Effector memory CD4-positive, alpha-beta T cell (primary cell): Measurements from ENCODE around the gene ZNF384.
"Not testable (repeated sequence)": the region's sequence is repeated elsewhere in the genome, so short reads cannot be mapped to it uniquely, and the experiment has no call there.

Source experiments
- DNase-seq, 3 donors: peaks; one replicate each; pipeline ENCODE4 v3.0.0-alpha.2; 2020
- H3K27ac ChIP-seq: 2 replicates; pipeline ENCODE4 v1.7.0; 2013; ENCODE audit warnings: mild to moderate bottlenecking, low read length, moderate library complexity; ENCODE audit not compliant: insufficient read depth, poor library complexity, severe bottlenecking
- H3K27me3 ChIP-seq: replicated peaks from 2 replicates; pipeline ENCODE4 v1.7.0; 2013; ENCODE audit warnings: mild to moderate bottlenecking, low read length; ENCODE audit not compliant: insufficient read depth, control insufficient read depth, poor library complexity, severe bottlenecking
- H3K36me3 ChIP-seq: 2 replicates; pipeline ENCODE4 v1.7.0; 2013; ENCODE audit warnings: mild to moderate bottlenecking, low read length, moderate library complexity; ENCODE audit not compliant: control insufficient read depth, insufficient read depth
- H3K4me1 ChIP-seq: 2 replicates; pipeline ENCODE4 v1.7.0; 2013; ENCODE audit warnings: low read length, mild to moderate bottlenecking; ENCODE audit not compliant: control insufficient read depth, insufficient read depth, poor library complexity, severe bottlenecking
- H3K4me3 ChIP-seq: 2 replicates; pipeline ENCODE4 v1.7.0; 2013; ENCODE audit warnings: low read length, low read depth, mild to moderate bottlenecking; ENCODE audit not compliant: insufficient read depth, poor library complexity, severe bottlenecking
- H3K9me3 ChIP-seq: 2 replicates; pipeline ENCODE4 v1.7.0; 2013; ENCODE audit warnings: mild to moderate bottlenecking, low read length, moderate library complexity; ENCODE audit not compliant: control insufficient read depth

The ZNF384 gene

GRCh38 chr12:6722863-6723262, 33.7 kb upstream of the ZNF384 start:
- no peak for DNase-seq
- Histone ChIP-seq H3K36me3 (peaks cover 3% of the 10 kb centered on the region), H3K9me3 (no peaks in the 10 kb centered on the region), H3K4me3 (no peak overlapping the region), H3K27ac (no peak overlapping the region), H3K4me1 (peaks cover 8% of the 10 kb centered on the region), H3K27me3 (no peaks in the 10 kb centered on the region)

DNA sequence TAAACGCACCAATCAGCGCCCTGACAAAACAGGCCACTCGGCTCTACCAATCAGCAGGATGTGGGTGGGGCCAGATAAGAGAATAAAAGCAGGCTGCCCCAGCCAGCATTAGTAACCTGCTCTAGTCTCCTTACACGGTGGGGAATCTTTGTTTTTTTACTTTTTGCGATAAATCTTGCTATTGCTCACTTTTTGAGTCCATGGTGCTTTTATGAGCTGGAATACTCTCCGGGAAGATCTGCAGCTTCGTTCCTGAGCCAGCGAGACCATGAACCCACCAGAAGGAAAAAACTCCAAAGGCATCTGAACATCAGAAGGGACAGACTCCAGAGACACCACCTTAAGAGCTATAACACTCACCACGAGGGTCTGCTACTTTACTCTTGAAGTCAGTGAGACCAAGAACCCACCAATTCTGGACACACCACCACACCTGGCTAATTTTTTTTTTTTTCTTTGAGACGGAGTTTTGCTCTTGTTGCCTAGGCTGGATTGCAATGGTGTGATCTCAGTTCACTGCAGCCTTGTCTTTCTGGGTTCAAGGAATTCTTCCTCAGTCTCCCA, 27.8 kb upstream of the ZNF384 start:
- no peak overlapping the region for H3K27ac ChIP-seq
- no peaks in the 10 kb centered on the region for H3K9me3 ChIP-seq
- H3K4me3 ChIP-seq, result no peak overlapping the region
- DNase-seq, result no peak
- no peaks in the 10 kb centered on the region for H3K36me3 ChIP-seq
- no peaks in the 10 kb centered on the region for H3K27me3 ChIP-seq
- H3K4me1 ChIP-seq, result no peaks in the 10 kb centered on the region

DNA sequence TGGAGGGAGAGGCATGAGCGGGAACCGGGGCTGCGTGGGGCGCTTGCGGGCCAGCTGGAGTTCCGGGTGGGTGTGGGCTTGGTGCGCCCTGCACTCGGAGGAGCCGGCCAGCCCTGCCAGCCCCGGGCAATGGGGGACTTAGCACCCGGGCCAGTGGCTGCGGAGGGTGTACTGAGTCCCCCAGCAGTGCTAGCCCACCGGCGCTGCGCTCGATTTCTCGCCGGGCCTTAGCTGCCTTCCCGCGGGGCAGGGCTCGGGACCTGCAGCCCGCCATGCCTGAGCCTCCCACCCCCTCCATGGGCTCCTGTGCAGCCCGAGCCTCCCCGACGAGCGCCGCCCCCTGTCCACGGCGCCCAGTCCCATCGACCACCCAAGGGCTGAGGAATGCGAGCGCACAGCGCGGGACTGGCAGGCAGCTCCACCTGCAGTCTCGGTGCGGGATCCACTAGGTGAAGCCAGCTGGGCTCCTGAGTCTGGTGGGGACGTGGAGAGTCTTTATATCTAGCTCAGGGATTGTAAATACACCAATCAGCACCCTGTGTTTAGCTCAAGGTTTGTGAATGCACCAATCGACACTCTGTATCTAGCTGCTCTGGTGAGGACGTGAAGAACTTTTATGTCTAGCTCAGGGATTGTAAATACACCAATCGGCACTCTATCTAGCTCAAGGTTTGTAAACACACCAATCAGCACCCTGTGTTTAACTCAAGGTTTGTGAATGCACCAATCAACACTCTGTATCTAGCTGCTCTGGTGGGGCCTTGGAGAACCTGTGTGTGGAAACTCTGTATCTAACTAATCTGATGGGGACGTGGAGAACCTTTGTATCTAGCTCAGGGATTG, 27.1 kb upstream of the ZNF384 start:
- H3K4me1 ChIP-seq, DNase-seq, H3K4me3 ChIP-seq, H3K27me3 ChIP-seq, H3K36me3 ChIP-seq, H3K9me3 ChIP-seq, H3K27ac ChIP-seq: not testable (repeated sequence)

- no peak for DNase-seq
Observed at GRCh38 chr12:6708960-6709394, 19.8 kb upstream of the ZNF384 start.

DNA sequence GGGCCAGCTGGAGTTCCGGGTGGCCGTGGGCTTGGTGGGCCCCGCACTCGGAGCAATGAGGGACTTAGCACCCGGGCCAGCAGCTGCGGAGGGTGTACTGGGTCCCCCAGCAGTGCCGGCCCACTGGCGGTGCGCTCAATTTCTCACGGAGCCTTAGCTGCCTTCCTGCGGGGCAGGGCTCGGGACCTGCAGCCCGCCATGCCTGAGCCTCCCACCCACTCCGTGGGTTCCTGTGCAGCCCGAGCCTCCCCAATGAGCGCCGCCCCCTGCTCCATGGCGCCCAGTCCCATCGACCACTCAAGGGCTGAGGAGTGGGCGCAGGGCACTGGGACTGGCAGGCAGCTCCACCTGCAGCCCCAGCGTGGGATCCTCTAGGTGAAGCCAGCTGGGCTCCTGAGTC, 19.2 kb upstream of the ZNF384 start:
- not testable (repeated sequence) for H3K4me3 ChIP-seq, H3K9me3 ChIP-seq, H3K36me3 ChIP-seq, H3K27me3 ChIP-seq, DNase-seq, H3K4me1 ChIP-seq, H3K27ac ChIP-seq

More at GRCh38 chr12:6708960-6709394, 19.8 kb upstream of the ZNF384 start:
- no peaks in the 10 kb centered on the region for H3K9me3 ChIP-seq
- H3K36me3 ChIP-seq, result no peaks in the 10 kb centered on the region
- no peak overlapping the region for H3K4me3 ChIP-seq
- H3K27ac ChIP-seq, result no peak overlapping the region
- H3K27me3 ChIP-seq, result no peaks in the 10 kb centered on the region
- no peaks in the 10 kb centered on the region for H3K4me1 ChIP-seq

DNA sequence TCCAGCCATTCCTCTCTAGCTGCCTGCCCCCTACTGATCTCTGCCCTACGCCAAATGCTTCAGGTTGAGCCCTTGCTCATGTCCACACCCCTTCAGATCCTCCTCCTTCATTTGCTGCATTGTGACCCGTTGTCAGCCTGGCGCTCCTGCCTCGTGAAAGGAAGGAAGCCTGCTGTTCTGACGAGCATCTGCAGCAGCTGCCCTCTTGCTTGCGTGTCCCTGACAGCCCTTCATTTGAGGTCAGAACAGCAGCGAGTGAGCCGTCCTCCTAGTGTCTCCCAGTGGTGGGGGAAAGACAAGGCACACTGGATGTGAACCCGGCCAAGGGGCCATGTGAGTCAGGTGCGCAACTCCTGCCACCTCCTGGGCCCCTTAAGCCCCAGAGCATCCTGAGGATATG, 14.5 kb upstream of the ZNF384 start:
- Histone ChIP-seq H3K36me3 (no peaks in the 10 kb centered on the region), H3K9me3 (no peaks in the 10 kb centered on the region), H3K4me3 (no peak overlapping the region), H3K4me1 (peaks cover 14% of the 10 kb centered on the region), H3K27me3 (peaks cover 15% of the 10 kb centered on the region), H3K27ac (no peak overlapping the region)
- no peak for DNase-seq

DNA sequence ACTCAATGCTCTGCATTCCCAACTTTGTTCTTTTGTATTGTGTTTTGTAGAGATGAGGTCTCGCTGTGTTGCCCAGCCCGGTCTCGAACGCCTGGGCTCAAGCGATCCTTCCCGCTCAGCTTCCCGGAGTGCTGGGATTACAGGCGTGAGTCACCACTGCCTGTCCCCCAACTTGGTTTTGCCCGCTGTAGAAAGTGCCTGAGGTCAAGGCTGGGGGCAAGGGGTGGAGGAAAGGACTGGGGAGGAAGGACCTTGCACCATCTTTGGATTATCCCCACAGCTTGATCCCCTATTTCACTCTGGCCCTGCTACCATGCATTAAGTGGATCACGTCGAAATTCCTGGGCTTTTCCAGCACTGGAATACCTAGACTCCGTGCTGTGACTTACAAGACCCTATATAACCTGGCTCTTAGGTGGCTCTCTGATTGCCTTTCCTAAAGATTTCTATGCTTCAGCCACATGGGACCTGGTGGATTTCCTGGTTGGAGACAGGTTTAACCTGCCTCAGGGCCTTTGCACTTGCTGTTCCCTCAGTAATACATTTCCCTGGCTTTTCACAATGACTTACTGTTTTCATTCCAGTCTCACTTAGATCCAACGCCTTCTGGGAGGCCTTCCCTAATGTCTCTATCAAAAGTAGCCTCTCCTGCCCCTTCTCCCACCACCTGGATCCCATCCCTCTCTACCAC, 12.0 kb upstream of the ZNF384 start:
- H3K9me3 ChIP-seq, result no peaks in the 10 kb centered on the region
- H3K4me1 ChIP-seq, result peaks cover 17% of the 10 kb centered on the region
- no peak overlapping the region for H3K27ac ChIP-seq
- no peaks in the 10 kb centered on the region for H3K36me3 ChIP-seq
- no peak for DNase-seq
- peaks cover 15% of the 10 kb centered on the region for H3K27me3 ChIP-seq
- peak overlapping the region; percentile 44 for H3K4me3 ChIP-seq

DNA sequence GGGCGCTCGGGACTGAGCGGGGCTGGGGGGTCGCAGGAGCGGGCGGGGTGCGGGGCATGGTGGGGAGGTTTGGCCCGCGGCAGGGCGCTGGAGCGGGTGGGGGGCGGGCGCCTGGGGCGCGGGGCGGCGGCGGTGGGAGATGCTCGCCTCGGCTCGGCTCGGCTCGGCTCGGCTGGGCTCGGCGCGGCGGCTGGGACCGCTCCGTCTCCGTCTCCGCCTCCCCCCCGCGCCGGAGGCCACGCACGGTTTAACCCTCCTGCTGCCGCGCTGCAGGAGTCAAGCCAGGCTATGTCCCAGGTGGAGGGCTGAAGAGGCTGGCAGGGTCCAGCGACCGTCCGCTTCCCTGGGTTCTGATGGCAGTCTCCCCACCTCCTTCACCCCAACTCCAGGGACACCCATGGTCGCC, 11.5 kb upstream of the ZNF384 start, which contains the start of gene PIANP:
Gene PIANP (minus strand): TSS at position 170 of the 406 bp plus-strand sequence. CDS start 2,754 bp downstream, outside the sequence.
- H3K36me3 ChIP-seq, result no peaks in the 10 kb centered on the region
- H3K4me3 ChIP-seq, result peak within 1 kb of the TSS; percentile 66
- H3K4me1 ChIP-seq, result peaks cover 17% of the 10 kb centered on the region
- no peaks in the 10 kb centered on the region for H3K9me3 ChIP-seq
- peak in 2 of 3 donors; percentile 15 to 21 for DNase-seq
- H3K27ac ChIP-seq, result peak within 1 kb of the TSS; percentile 11
- peaks cover 15% of the 10 kb centered on the region for H3K27me3 ChIP-seq

DNA sequence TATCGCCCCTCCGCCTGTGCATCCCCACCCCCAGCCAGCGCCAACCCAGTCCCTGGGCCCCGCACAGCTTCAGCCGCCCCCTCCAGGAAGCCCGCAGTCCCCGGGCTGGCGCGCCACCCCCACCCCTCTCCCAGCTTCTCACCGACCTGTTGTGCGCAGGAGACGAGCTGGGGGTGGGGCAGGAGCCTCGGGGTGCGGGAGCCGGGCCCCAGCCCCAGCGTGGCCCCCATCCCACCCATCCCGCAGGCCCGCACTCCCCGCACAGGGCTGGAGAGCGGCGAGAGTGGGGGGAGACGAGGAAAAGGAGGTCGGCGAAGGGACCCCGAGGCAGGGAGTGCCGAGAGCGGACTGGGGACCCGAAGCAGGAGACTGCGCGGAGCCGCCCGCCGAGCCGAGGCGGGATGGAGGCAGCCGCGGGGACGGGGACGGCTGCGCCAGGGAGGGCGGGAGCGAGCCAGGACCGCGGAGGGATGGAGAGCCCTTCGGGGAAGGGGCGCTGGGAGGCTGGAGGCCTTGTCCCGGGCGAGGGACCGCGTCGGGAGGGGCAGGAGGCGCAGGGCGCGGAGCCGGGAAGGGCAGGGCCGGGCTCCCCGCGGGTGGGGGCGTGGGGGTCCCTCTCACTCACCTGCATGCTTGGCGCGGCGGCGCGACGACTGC, 10.9 kb upstream of the ZNF384 start:
- Histone ChIP-seq H3K4me1 (peaks cover 17% of the 10 kb centered on the region), H3K9me3 (no peaks in the 10 kb centered on the region), H3K36me3 (no peaks in the 10 kb centered on the region), H3K27me3 (peaks cover 15% of the 10 kb centered on the region), H3K4me3 (peak overlapping the region; percentile 66), H3K27ac (peak overlapping the region; percentile 11)
- no peak for DNase-seq
